GM21515 (cell line): Measurements from ENCODE around the gene SLC9A1.
A peak's percentile ranks its signal among the peaks of the same experiment; 100 is the strongest.
"Not testable (repeated sequence)": the region's sequence is repeated elsewhere in the genome, so short reads cannot be mapped to it uniquely, and the experiment has no call there.

Source experiments
- ATAC-seq: cut with Tn5 transposase; IDR thresholded peaks from one replicate; pipeline ENCODE4 v1.9.1; 2021; ENCODE audit not compliant: unreplicated experiment

The SLC9A1 gene

DNA sequence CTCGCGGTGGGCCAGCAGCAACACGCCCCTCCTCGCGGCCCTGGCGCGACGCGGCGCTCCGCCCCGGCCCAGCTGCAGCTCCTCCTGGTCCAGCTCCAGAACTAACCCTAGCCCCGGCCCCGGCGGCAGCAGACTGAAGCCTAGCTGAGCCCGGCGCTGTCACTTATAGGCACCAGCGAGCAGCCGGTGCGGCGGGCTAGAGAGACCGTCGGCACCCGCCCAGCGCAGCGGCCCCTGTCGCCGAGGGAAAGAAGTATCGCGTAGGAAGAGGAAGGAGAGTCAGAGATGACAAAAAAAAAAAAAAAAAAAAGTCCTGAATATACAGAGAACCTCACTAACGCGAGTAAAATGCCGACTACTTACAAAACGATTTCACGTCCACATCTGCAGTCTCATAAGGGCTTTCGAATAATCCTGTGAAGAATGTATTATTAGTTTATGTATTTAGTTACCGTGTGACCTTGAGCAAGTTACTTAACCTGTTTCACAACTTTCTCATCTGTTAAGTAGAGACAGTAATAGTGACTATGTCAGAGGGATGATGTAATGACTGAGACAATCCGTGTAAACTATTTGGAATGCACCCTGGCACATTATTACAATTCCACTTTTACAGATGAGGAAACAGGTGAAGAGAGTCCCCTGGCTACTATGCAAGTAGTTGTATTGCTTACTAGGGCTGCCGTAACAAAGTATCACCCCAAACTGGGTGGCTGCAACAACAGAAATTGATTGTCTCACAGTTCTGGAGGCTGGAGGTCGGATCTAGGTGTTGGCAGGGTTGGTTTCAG lies at the start of gene SLC9A1:
TSS of gene SLC9A1 (minus strand) at position 135 of the 791 bp plus-strand sequence. CDS start 791 bp downstream, outside the sequence.
- peak; percentile 79 for ATAC-seq

DNA sequence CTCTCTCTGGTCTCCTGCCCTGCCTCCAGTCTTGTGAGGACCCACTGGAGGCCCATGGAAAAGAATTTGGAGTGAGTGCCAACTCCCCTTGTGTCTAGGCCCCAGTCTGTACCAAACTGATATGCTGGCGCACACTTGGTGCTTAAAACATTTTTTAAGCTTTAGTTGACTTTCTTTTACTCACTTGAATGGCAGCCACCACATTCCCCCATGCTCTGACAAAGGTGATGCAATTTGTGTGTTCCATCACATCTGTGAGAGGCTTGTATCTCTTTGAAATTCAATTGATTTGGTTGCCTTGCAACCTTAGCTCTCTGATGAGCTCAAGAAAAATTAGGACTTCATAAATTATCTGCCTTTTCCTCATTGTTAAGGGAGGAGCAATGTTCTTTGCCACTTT lies 49.0 kb upstream of the SLC9A1 start:
- no peak for ATAC-seq

DNA sequence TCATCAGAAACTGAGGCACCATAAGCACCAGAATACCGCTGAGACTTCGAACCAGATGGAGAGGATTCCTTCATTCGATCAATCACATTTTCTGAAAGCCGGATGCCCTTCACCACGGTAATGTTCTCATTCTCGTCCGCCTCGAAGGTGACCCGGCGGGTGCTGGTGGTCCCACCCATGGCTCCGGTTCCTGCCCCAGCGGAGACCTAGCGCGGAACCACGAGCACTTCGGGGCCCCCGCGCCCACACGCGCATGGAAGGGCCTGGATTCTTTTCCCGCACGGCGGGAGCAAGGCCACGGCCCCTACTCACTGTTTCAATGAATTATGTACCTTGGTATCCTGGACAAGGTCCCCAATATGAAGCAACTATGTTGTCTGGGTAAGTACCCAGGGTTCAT lies 46.4 kb upstream of the SLC9A1 start:
- no peak for ATAC-seq

DNA sequence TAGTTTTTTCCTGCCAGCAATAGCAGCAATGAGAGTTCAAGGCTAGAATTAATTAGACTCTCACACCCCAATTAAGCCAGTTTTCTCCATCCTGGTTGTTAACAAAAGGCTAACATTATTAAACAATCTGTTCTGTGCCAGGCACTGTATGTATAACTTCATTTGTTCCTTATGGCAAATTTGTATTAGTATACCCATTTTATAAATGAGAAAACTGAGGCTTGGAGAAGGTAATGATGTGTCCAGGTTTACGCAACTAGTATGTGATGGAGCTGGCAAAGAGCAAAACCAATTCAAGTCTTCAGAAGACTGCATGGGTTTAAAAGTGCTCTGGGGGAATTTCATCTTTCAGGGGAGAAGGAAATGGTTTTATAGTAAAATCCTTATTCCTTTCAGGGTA lies 38.3 kb upstream of the SLC9A1 start:
- ATAC-seq: no peak

DNA sequence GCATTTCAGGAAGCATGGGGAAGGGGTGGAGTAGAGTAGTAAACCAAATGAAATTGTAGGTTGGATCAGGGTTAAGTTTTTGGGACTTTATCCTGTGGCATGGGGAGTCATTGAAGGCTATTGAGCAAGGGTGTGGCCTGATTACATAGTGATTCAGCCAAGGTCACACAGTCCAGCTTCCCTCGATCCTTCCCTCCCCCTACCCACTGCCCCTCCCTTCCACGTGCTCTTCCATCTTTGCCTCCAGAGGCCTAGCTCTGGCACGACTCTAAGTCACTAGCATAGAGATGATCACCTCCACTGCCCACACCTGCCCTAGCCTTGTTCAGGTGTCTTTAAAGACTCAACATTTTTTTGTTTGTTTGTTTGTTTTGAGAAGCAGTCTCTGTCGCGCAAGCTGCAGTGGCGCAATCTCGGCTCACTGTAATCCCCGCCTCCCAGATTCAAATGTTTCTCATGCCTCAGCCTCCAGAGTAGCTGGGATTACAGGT lies 37.2 kb upstream of the SLC9A1 start:
- ATAC-seq: no peak

DNA sequence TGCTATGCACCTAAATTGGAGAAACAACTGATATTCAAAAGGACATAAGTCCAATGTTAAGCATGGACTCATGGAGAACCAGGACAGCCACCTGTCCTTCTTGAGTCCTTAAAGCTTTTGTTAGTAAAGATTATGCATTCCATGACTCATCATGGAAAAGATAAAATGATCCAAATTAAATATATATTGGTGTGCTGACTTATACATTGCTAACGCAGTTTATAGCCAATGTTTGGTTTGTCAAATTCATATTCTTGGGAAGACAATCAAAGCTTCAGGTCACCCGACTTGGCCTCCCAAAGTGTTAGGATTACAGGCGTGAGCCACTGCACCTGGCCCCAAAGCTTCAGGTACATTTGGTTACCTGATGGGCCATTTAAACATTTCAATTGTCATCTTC lies 29.7 kb upstream of the SLC9A1 start:
- ATAC-seq: not testable (repeated sequence)

DNA sequence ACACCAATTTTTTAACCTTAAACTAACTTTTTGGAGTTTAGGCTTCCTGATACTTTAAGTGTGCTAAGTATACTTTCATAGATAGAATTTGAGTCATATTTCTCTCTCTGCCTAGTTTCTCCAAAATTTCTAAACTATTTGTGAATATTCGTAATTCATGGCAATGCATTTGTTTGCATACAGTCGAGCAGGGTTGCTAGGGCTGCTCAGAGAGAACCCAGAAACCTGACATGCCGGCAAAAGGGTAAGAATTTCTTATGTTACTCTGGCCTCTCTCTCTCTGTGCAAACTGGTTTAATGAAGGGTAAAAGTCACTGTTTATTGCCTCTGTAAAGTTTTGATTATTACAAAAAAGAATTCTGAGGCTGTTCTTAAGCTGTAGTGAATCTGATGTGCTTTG lies 25.1 kb upstream of the SLC9A1 start:
- ATAC-seq: no peak

DNA sequence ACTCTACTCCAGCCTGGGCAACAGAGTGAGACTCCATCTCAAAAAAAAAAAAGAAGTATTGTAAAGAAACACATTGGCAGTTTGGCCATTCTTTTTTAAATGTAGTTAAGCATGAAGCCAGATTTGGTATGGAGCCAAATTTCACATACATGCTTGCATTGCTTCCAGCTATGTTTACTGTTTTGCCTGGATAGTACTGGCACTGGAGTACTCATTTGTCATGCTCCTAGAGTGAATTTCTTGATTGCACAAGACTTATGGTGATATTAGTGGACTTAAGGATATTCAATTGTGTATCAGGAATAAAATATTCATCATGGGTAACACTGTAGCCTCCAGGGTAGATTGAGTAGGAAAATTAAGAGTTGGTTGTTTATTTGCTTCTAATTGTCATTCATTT lies 24.5 kb upstream of the SLC9A1 start:
- no peak for ATAC-seq

DNA sequence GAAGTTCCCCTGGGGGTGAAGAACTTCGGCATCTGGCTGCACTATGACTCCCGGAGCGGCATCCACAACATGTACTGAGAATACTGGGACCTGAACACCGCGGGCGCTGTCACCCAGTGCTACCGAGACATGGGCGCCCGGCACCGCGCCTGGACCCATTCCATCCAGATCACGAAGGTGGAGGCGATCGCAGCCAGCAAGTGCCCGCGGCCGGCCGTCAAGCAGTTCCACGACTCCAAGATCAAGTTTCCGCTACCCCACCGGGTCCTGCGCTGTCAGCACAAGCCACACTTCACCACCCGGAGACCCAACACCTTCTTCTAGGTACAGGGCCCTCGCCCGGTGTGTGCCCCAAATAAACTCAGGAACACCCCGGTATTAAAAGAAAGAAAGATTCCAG lies 22.0 kb upstream of the SLC9A1 start:
- ATAC-seq: no peak

DNA sequence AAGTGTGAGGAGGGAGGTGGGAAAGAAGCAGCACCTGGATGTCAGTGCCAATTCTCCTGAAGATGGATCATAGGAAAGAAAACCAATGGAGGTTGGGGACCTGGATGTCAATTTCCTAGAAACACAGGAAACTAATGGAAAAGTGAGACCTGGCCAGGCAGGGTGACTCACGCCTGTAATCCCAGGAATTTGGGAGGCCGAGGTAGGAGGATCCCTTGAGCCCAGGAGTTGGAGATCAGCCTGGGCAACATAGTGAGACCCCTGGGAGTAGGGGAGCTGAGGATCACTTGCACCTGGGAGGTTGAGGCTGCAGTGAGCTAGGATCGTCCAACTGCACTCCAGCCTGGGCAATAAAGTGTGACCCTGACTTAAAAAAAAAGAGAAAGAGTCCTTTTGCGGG lies 21.4 kb upstream of the SLC9A1 start:
- ATAC-seq: no peak

DNA sequence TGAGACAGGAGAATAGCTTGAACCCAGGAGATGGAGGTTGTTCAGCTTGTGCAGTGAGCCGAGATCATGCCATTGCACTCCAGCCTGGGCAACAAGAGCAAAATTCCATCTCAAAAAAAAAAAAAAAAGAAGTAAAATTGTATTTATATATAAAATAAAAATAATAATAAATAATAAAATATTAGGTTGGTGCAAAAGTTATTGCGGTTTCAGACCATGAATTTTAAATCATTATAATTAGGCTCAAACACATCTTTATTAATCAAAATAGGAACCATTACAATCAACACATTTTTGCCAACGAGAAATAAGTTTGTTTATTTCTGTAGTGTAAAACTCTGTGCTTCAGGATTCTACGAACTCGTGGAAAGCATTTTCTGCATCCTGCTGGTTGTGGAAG lies 18.1 kb upstream of the SLC9A1 start:
- not testable (repeated sequence) for ATAC-seq

DNA sequence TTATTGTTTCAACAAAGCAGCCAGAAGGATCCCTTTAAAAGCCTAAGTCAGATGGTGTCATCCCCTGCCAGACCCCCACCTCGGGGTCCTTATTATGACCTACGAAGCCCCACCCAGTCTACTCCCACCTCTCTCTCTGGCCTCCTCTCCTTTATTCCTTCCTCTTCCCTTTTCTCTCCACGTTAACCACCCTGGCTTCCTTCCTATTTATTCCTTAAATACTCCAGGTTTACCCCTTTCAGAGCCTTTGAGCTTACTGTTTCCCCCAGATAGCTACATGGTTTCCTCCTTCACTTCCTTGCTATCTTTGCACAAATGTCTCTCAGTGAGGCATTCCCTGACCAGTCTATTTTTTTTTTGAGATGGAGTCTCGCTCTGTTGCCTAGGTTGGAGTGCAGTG lies 12.0 kb upstream of the SLC9A1 start:
- ATAC-seq: no peak

DNA sequence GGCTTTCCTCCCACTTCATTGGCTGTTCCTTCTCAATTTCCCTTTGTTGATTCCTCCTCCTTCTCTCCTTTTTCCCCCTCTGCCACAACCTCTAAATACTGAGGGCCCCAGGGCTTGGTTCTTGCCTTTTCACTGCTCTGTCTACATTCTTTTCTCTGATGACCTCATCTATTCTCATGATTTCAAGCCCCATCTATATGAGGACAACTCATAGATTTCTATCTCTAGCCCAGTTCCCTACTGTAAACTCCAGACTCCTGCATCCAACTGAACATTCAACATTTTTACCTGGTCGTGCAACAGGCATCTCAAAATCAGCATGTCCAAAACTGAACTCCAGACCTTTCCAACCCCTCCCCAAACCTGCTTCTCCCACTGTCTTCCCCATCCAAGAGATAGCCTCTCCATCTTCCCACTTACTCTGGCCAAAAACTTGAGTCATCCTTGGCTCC lies 11.5 kb upstream of the SLC9A1 start:
- ATAC-seq: no peak

DNA sequence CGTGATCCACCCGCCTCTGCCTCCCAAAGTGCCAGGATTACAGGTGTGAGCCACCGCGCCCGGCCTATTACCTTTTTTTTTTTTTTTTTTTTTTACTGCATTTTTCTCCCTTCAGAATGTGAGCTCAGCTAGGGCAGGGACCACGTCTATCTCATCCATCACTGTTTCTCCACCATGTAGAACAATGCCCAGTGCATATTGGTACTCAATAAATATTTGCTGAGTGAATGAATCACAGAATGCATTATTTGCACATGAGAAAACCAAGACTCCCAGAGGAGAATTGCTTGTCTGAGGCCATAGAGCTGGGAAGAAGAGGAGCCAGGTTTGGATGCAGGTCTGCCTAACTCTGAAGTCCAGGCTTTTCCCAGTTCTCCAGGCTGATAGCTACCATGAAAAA lies 8.2 kb upstream of the SLC9A1 start:
- no peak for ATAC-seq

DNA sequence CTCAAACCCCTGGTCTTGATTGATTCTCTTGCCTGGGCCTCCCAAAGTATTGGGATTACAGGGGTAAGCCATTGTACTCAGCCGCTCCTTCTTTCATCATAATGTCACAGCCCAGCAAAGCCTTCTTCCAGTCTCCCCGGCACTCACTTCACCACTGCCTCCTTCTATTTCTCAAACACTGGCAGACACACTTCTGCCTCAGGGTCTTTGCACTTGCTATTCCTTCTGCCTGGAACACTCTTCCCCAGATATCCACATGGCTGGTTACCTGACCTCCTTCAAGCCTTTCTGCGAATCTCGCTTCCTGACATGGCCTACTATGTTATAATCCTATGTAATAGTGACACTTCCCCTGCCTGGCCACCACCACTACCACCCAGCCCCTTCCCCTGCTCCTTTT lies 7.2 kb upstream of the SLC9A1 start:
- no peak for ATAC-seq

DNA sequence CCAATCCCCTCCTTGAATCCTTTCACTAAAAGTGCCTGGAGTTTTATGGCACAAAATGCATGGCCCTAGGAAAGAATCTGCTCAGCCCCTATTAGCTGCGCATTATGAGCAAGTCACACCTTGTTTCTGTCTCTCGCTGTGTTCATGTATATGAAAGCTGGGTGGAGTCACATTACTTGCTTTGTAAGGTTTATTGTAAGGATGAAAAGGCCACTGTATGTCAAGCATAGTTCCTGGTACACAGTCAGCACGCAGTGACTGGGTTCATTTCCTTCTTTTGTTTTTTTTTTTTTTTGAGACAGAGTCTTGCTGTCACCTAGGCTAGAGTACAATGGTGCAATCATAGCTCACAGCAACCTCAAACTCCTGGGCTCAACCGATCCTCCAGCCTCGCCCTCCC lies 6.7 kb upstream of the SLC9A1 start:
- no peak for ATAC-seq

DNA sequence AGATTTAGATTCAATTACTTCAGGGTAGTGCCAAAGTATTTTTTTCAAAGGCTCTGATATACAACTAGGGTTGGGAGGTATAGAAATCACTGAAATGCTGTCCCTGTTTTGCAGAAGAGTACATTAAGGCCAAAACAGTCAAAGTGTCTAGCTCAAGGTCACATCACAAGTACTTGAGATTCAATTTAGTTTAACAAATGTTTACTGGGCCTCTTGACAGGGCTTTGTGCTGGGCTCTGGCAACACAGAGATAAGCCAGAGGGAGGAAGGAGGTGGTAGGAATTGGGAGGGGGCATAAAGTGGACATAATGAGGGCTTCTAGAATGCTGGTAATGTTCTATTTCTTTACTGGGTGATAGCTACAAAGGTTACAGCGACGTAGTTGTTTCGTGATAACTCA lies 2.3 kb upstream of the SLC9A1 start:
- no peak for ATAC-seq

DNA sequence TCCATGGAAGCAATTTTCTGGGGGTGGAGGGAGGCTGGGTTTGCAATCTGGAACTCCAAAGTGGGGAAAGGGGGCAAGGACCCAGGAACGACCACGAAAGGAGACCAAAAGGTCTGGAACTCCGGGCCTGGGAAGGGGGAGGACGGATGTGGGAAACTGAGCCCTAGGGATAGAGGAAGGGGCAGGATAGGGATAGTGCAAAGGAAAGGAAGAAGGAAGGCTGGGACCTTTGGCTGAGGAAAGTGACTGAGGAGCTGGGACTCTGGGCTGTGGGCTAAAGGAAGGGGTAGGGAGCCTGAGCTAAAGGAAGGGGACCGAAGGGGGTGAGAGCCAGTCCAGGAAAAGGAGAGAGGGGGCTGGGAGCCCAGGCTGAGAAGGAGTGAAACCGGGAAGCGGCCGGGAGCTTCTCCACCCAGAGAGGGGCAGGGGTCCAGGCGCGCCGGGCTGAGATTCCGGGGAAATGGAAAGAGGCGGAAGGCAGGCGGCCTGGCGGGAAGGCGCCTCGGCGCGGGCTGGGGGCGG lies 395 bp downstream of the SLC9A1 start:
- no peak for ATAC-seq

DNA sequence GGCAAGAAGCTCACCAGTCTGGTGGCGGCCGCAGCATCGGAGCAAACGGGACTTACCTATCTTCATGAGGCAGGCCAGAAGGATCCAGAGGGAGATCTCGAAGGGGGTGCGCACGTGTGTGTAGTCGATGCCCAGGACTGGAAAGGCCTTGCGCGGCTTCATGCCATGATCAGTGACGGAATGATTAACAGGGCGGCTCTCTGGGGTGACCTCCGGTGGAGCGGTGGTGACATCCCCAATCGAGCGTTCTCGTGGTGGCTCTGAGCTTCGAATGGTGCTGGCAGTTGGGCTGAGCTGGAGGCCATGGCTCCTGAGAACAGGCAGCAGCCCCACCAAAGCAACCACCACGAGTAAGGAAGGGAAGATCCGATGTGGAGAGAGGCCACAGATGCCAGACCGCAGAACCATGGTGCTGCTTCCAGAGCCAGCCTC lies 982 bp downstream of the SLC9A1 start:
- ATAC-seq: no peak

DNA sequence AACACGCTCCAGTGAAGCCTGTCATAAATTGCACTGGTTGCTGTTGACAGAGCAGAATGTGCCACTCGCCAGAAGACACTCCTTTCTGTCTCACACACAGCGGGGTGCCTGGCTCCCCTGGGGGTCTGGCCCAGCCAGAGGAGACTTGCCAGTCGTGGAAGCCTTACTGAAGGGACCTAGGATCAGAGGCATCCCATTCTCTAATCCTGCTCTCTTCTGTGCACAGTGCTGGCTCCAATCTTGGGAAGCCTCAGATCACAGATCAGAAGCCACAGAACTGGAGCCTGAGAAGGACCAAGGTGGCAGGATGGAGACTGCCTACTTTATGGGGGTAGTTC lies 1.4 kb downstream of the SLC9A1 start:
- ATAC-seq: no peak

DNA sequence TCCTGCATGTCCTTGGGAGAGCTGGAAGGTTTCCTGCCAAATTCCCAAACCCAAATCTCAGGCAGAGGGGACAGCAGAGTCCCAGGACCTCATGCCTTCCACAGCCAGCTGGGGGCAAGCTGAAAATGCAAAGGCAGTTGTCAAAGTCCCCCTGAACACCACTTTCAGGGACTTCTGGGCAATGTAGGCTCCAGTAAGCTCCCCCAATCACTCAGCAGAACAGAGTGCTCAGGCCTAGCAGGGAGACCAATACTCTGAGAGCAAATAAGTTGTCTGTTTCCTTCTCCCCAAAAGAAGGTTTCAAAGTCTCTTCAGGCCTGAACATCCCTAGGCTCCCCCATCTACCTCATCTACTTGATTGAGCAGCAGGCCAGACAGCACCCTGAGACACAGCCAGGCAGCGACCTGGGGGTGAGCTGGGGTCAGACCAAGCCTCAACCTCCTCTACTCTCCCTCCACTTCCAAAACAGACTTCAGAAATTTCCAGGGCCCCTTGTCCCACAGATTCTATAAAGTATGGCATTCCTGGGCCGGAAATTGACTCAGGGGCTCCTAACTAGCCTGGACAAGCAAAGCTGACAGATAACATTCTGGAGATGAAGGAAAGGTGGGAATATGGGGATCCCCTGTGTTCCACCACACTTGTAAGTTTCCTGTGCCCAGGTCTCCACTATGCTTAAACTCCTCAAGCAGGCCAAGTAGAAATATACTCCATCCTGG lies 1.9 kb downstream of the SLC9A1 start:
- no peak for ATAC-seq
